SK-N-SH (cell line): ENCODE results near the gene TYK2. TPM values are rescaled to one million over a fixed set of nuclear protein-coding genes. Genes with fewer than 3 reads are reported as not detected.
"Not testable (repeated sequence)": the region's sequence is repeated elsewhere in the genome, so short reads cannot be mapped to it uniquely, and the experiment has no call there.

Experiments used
- CTCF ChIA-PET: fragments of 300-600, 350-600 bp; formaldehyde crosslinking; extraction: SDS; loops from one replicate; lab custom pipeline; 2021; lab: Yijun Ruan, JAX
- POLR2A ChIA-PET: fragments of 350-600 bp; sonication (Branson Sonifier 250); formaldehyde crosslinking; extraction: SDS; loops from one replicate; lab custom pipeline; 2020; ENCODE audit warnings: antibody characterized with exemption, inconsistent platforms; lab: Yijun Ruan, JAX
- DNase-seq: peaks from one replicate; pipeline ENCODE4 v3.0.0; 2012
- H2AFZ ChIP-seq: fragments of 200-600 bp; sonication (generic); 2 replicates; pipeline ENCODE4 v1.8.1; 2016; ENCODE audit warnings: antibody characterized with exemption, mild to moderate bottlenecking, low read depth
- H3F3A ChIP-seq: fragments of 200-600 bp; sonication (generic); replicated peaks from 2 replicates; pipeline ENCODE3; 2016; ENCODE audit warnings: antibody characterized with exemption, mild to moderate bottlenecking; ENCODE audit not compliant: insufficient read depth
- H3K27ac ChIP-seq, 2 experiments: fragments of 200-500 bp in 1 of 2; fragments of 200-600 bp in 1 of 2; sonication (Bioruptor generic) in 1 of 2; sonication (generic), shearing (Covaris generic) in 1 of 2; 2 replicates each; pipeline versions ENCODE4 v1.5.1 to v1.6.1; 2014 to 2016; ENCODE audit warnings: low read depth in 2 of 2, inconsistent platforms in 1 of 2, low read length in 1 of 2, mild to moderate bottlenecking in 1 of 2, mixed read lengths in 1 of 2
- H3K27me3 ChIP-seq: fragments of 200-600 bp; sonication (generic), shearing (Covaris generic); 2 replicates; pipeline ENCODE4 v1.6.1; 2016; ENCODE audit warnings: mixed run types; ENCODE audit not compliant: insufficient read depth
- H3K36me3 ChIP-seq, 2 experiments: fragments of 200-500 bp in 1 of 2; fragments of 200-600 bp in 1 of 2; sonication (Bioruptor generic) in 1 of 2; sonication (generic) in 1 of 2; replicated peaks in 1 of 2; 2 replicates each; pipeline versions ENCODE3 to v1.5.1; 2014 to 2016; ENCODE audit warnings: low read length in 1 of 2, mild to moderate bottlenecking in 1 of 2; ENCODE audit not compliant: insufficient read depth in 2 of 2, control insufficient read depth in 1 of 2
- H3K4me1 ChIP-seq, 2 experiments: fragments of 200-500 bp in 1 of 2; fragments of 200-600 bp in 1 of 2; sonication (Bioruptor generic) in 1 of 2; sonication (generic), shearing (Covaris generic) in 1 of 2; 2 replicates each; pipeline versions ENCODE4 v1.5.1 to v1.6.1; 2014 to 2016; ENCODE audit warnings: low read depth in 1 of 2, low read length in 1 of 2, mixed run types in 1 of 2; ENCODE audit not compliant: insufficient read depth in 2 of 2, control insufficient read depth in 1 of 2
- H3K4me2 ChIP-seq: fragments of 200-600 bp; sonication (generic), shearing (Covaris generic); 2 replicates; pipeline ENCODE4 v1.6.1; 2017; ENCODE audit warnings: mixed run types
- H3K4me3 ChIP-seq, 2 experiments: fragments of 200-500 bp in 1 of 2; fragments of 200-600 bp in 1 of 2; sonication (Bioruptor generic) in 1 of 2; sonication (generic), shearing (Covaris generic) in 1 of 2; 2 replicates each; pipeline versions ENCODE4 v1.5.1 to v1.8.1; 2014 to 2016; ENCODE audit warnings: low read depth in 2 of 2, inconsistent platforms in 1 of 2, low read length in 1 of 2, mild to moderate bottlenecking in 1 of 2, mixed read lengths in 1 of 2, moderate library complexity in 1 of 2
- H3K79me2 ChIP-seq: fragments of 200-600 bp; sonication (generic); 2 replicates; pipeline ENCODE4 v1.8.1; 2017; ENCODE audit warnings: mild to moderate bottlenecking; ENCODE audit not compliant: insufficient read depth
- H3K9ac ChIP-seq: fragments of 200-600 bp; sonication (generic); 2 replicates; pipeline ENCODE4 v1.6.1; 2017; ENCODE audit warnings: mixed run types
- H3K9me2 ChIP-seq: fragments of 200-600 bp; sonication (generic); 2 replicates; pipeline ENCODE4 v1.6.1; 2017; ENCODE audit warnings: mixed run types
- H3K9me3 ChIP-seq: fragments of 200-600 bp; sonication (generic); 2 replicates; pipeline ENCODE4 v1.6.1; 2017; ENCODE audit warnings: mixed run types, mild to moderate bottlenecking, moderate library complexity
- H4K20me1 ChIP-seq: fragments of 200-600 bp; sonication (generic); 2 replicates; pipeline ENCODE4 v1.6.1; 2017; ENCODE audit warnings: mild to moderate bottlenecking, mixed run types; ENCODE audit not compliant: insufficient read depth
- EP300 ChIP-seq, 2 experiments: IDR thresholded peaks; 2 replicates each; pipeline versions ENCODE4 v1.4.0 to v1.6.1; 2012; ENCODE audit warnings: borderline replicate concordance in 1 of 2, low read depth in 1 of 2, low read length in 1 of 2
- GATA2 ChIP-seq: sonication (generic); formaldehyde crosslinking; IDR thresholded peaks from 2 replicates; pipeline ENCODE4 v1.5.0; 2020; ENCODE audit warnings: mild to moderate bottlenecking, missing genetic modification reagents
- MXI1 ChIP-seq: IDR thresholded peaks from 2 replicates; pipeline ENCODE4 v1.6.1; 2012; ENCODE audit warnings: mild to moderate bottlenecking, low read depth, low read length, improper control_type of control experiment
- PBX3 ChIP-seq: IDR thresholded peaks from 2 replicates; pipeline ENCODE4; 2012
- RAD21 ChIP-seq: IDR thresholded peaks from 2 replicates; pipeline ENCODE4 v1.6.1; 2012; ENCODE audit warnings: mild to moderate bottlenecking, low read length
- RCOR1 ChIP-seq: fragments of 150-350 bp; IDR thresholded peaks from 2 replicates; pipeline ENCODE4 v1.6.1; 2017; ENCODE audit warnings: antibody characterized with exemption, low read length
- TEAD4 ChIP-seq: IDR thresholded peaks from 2 replicates; pipeline ENCODE4 v1.4.0; 2012; ENCODE audit warnings: mild to moderate bottlenecking, borderline replicate concordance; ENCODE audit not compliant: insufficient read depth
- ZBTB33 ChIP-seq: IDR thresholded peaks from 2 replicates; pipeline ENCODE4 v1.4.0; 2012; ENCODE audit warnings: low read depth, borderline replicate concordance
- WGBS: methylation state at CpG from one replicate; pipeline ENCODE4 v1.1.6; 2017; ENCODE audit warnings: low lambda C conversion rate; 5-methylcytosine and 5-hydroxymethylcytosine counted together
- polyA plus RNA-seq, 3 experiments: library from polyadenylated mRNA; depleted of rRNA; stranded (reverse); fragments of >200 nt; gene quantifications; 2 replicates each; pipeline ENCODE4 v1.2.3, GENCODE V29; 2012

Gene TYK2
- polyA plus RNA-seq, 1 of the 3 experiments (the other 2 are of a cell fraction): 44.6 TPM

- TF ChIP-seq PBX3 (peak; percentile 4; the same call in 1 of the 2 replicates), RAD21 (peak; percentile 84), EP300 (IDR thresholded peaks at IDR 0.05; ENCODE audit: borderline replicate concordance in 1 of 2, low read depth in 1 of 2, low read length in 1 of 2) (no peak), RCOR1 (no peak)
These were observed 8.6 kb upstream of the TYK2 start (continued) for GRCh38 chr19:10388957-10389356.

- Histone ChIP-seq H3K36me3 (no peaks in the 10 kb centered on the region), H3K4me2 (no peak overlapping the region), H4K20me1 (no peaks in the 10 kb centered on the region), H3F3A (peaks cover 8% of the 10 kb centered on the region), H3K4me1 (peaks cover 0 to 7% of the 10 kb centered on the region in 2 experiments; a peak in 1 of 4 replicates), H3K27ac (no peak overlapping the region), H3K79me2 (peaks cover 6% of the 10 kb centered on the region), H2AFZ (no peak overlapping the region), H3K9ac (no peak overlapping the region), H3K9me3 (no peaks in the 10 kb centered on the region), H3K4me3 (no peak overlapping the region), H3K27me3 (no peaks in the 10 kb centered on the region), H3K9me2 (no peaks in the 10 kb centered on the region)
- POLR2A ChIA-PET: no interaction called here
- WGBS: 90% methylated on average over 7 of the region's 9 CpGs
- CTCF ChIA-PET: interaction anchor here (1.0 to 20.2 kb wide), 3 partner anchors 8 to 121 kb away, joined by 4 to 596 read pairs (median 5); partner anchors contain the start of gene ICAM1
- TF ChIP-seq EP300 (IDR thresholded peaks at IDR 0.05; ENCODE audit: borderline replicate concordance in 1 of 2, low read depth in 1 of 2, low read length in 1 of 2): no peak
- TF ChIP-seq ZBTB33: no peak
- no peak for TF ChIP-seq TEAD4
- TF ChIP-seq MXI1: no peak
- TF ChIP-seq GATA2: no peak
- no peak for DNase-seq
These were observed 4.2 kb upstream of the TYK2 start for GRCh38 chr19:10384580-10384979.

GRCh38 chr19:10383223-10383499 is 2.8 kb upstream of the TYK2 start:
- H3F3A ChIP-seq, H3K4me1 ChIP-seq, H3K9me2 ChIP-seq, H3K4me3 ChIP-seq, H3K9ac ChIP-seq, POLR2A ChIA-PET, DNase-seq, H3K36me3 ChIP-seq, H3K27me3 ChIP-seq, H3K4me2 ChIP-seq, H3K27ac ChIP-seq, H4K20me1 ChIP-seq, H3K9me3 ChIP-seq, H2AFZ ChIP-seq: not testable (repeated sequence)
- 96% methylated on average over 8 of the region's 8 CpGs for WGBS
- peaks cover 14% of the 10 kb centered on the region for H3K79me2 ChIP-seq
- CTCF ChIA-PET: interaction anchor here (1.3 to 20.2 kb wide), 3 partner anchors 7 to 119 kb away, joined by 5 to 596 read pairs (median 12); partner anchors contain the start of gene ICAM1
